ENCODE data around the gene NAGLU.

NAGLU gene

DNA sequence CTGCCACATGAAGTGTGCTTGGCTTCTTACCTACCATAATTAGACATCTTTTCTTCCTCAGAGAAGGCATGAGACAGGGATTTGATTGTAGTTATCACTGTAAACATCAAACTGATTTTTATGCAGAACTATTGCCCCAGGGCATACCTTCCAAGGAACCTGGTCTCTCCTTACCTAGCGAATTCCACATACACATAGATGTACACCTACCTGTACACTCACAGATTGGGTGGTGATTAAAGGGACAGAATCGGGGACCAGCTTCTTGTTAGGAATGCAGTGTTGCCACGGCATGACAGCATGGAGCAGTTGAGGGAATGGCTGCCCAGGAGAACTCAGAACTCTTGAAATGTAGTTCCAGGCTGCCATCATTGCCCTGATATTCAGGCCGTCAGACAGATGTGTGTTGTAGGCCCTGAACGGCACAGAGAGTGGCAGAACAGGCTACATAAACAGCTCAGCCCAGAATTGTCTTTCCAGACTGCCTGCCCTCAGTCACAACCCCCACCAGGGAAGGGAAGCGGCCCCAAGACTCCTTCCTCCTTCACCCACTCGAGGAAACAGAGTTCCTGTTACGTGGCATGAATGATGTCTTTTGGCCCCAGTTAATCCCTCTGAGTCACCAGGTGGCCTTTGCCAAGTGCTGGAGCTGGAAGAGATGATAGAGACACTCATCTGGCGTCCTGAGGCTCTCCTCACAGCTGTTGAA, 17.8 kb upstream of the NAGLU start:
- no peak for DNase-seq
- Histone ChIP-seq H3K4me3 (ENCODE audit: low read depth, low read length) (no peak overlapping the region), H3K36me3 (peaks cover 45% of the 10 kb centered on the region), H3K4me1 (peaks cover 29% of the 10 kb centered on the region), H3K27me3 (no peaks in the 10 kb centered on the region; the same call in 1 of the 2 replicates), H3K9me3 (no peaks in the 10 kb centered on the region)
- TF ChIP-seq, protein P1, sequence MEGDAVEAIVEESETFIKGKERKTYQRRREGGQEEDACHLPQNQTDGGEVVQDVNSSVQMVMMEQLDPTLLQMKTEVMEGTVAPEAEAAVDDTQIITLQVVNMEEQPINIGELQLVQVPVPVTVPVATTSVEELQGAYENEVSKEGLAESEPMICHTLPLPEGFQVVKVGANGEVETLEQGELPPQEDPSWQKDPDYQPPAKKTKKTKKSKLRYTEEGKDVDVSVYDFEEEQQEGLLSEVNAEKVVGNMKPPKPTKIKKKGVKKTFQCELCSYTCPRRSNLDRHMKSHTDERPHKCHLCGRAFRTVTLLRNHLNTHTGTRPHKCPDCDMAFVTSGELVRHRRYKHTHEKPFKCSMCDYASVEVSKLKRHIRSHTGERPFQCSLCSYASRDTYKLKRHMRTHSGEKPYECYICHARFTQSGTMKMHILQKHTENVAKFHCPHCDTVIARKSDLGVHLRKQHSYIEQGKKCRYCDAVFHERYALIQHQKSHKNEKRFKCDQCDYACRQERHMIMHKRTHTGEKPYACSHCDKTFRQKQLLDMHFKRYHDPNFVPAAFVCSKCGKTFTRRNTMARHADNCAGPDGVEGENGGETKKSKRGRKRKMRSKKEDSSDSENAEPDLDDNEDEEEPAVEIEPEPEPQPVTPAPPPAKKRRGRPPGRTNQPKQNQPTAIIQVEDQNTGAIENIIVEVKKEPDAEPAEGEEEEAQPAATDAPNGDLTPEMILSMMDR (IDR thresholded peaks at IDR 0.05; ENCODE audit: low read depth, low read length), result no peak

DNA sequence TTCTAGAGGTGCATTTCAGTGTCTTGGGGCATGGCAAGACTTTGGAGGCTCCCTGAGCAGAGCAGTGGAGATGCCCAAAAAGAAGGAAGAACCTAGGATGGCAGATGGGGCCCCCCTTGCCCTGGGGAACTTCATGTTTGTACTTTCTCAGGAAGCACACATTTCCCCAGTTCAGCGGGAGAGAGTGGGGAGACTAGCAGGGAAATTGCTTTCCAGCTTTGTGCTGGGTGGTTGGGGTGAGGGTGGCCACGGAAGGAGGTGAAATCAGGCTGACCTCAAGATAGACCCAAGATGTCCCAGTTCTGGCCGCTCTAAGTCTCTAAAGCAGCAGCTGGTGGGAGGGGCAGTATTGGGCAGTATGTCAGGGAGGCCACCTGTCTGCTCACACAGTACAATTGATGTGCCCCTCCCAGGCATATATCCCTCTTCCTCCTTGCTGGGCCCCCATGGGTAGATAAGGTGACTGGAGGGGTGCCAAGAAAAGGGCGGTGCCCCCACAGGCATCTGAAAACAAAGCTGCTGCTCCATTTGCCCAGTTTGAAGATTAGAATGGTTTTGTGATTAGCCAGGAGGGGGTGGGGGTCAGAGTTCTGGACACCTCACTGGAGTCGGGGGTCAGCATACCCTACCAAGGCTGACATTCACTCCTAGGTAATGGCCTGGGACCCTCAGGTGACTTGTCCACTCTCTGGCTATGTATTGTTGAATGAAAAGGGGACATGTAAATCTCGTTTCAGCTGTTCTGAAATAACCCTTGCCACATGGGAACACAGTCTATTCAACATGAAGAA, 17.1 kb upstream of the NAGLU start:
- Histone ChIP-seq H3K27me3 (no peaks in the 10 kb centered on the region; the same call in 1 of the 2 replicates), H3K9me3 (no peaks in the 10 kb centered on the region), H3K4me3 (ENCODE audit: low read depth, low read length) (no peak overlapping the region), H3K36me3 (peaks cover 43% of the 10 kb centered on the region), H3K4me1 (peaks cover 29% of the 10 kb centered on the region)
- DNase-seq, result peak; percentile 42
- TF ChIP-seq, protein P1 (IDR thresholded peaks at IDR 0.05; ENCODE audit: low read depth, low read length), result no peak

DNA sequence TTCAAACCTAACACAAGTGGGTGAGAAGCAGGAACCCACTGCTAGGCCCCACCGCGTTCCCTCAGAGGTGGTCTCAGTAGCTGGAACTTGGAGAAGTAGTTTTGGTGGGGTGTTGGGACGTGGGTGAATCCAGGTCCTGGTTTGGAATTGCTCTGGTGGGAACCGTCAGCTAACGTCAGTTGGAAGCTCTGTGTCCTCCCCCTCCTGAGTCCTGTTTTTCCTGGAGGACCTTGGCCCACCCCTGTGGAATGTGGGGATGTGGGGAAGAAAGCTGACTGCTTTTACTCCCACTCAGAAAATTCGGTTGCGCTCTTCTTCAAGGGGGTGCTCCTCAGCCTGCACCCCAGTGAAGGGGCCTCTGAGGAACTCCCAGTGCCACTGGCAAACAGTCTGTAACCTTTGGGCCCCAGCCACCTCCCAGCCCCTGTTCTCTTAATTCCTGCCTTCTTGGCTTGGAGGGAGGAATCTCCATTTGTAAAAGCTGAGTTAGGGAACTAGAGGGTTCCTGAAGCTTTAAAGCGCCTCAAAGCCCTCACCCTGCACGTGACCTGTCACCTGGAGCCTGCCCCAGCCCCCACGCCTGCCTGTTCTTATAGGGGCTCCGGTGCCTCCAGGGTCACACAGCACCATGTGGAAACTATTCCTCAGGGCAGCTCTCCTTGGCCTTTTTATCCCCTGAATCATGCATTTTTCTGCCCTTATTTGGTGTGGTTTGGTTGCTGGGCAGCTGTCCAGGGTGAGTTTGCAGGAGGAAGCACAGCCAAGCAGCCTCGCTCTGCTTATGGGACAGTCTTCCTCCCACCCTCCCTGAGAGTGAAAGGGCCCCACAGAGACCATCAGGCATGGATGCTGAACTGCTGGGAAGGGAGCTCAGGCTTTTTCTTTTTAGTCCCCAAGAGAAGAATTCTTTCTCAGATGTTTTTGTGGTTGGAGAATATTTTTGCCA, 16.2 kb upstream of the NAGLU start:
- H3K4me3 ChIP-seq (ENCODE audit: low read depth, low read length), result no peak overlapping the region
- no peaks in the 10 kb centered on the region for H3K9me3 ChIP-seq
- no peak for DNase-seq
- no peaks in the 10 kb centered on the region; the same call in 1 of the 2 replicates for H3K27me3 ChIP-seq
- peaks cover 37% of the 10 kb centered on the region for H3K36me3 ChIP-seq
- TF ChIP-seq, protein P1 (IDR thresholded peaks at IDR 0.05; ENCODE audit: low read depth, low read length), result no peak
- H3K4me1 ChIP-seq, result peaks cover 29% of the 10 kb centered on the region

DNA sequence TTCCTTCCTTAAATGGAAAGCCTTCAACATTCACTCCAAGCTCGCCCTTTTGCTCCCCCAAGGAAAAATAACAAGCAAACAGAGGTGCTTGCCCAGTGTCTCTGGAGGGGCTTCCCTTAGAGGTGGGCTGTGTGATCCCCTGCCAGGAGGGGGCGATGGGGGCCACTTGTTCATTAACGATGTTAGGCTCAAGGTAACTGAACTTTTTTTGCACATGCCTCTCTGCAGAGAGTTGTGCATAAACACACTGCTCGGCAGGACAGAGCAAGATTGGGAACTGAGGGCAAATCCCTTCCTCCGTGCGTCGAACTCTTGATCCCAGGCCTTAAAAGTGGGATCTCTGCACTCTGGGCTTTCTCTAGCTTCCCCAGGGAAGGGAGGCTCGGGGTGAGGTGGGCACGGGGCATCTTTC, 15.5 kb upstream of the NAGLU start:
- TF ChIP-seq, protein P1 (IDR thresholded peaks at IDR 0.05; ENCODE audit: low read depth, low read length), result peak; percentile 58
- DNase-seq, result peak; percentile 59
- Histone ChIP-seq H3K9me3 (no peaks in the 10 kb centered on the region), H3K4me1 (peaks cover 29% of the 10 kb centered on the region), H3K27me3 (no peaks in the 10 kb centered on the region; the same call in 1 of the 2 replicates), H3K4me3 (ENCODE audit: low read depth, low read length) (no peak overlapping the region), H3K36me3 (peaks cover 34% of the 10 kb centered on the region)

DNA sequence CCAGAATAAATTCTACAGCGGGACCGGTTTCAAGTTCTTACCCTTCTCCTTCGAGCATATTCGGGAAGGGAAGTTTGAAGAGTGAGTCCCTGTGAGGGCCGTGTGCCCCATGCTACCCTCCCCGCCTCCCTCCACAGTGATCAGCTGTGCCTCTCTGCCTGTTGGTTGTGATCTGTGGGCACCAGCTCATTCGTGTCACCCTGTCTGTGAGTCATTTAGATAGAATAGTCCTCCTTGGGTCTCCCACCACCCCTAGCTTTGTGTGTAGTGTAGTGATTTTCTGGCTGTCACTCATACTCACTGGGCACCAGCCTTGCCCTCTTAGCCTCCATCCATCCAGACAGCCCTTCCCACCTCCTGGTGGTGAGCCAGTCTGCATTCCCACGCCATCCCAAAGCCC, 15.0 kb upstream of the NAGLU start:
- Histone ChIP-seq H3K9me3 (no peaks in the 10 kb centered on the region), H3K36me3 (peaks cover 32% of the 10 kb centered on the region), H3K4me1 (peaks cover 29% of the 10 kb centered on the region), H3K4me3 (ENCODE audit: low read depth, low read length) (no peak overlapping the region), H3K27me3 (no peaks in the 10 kb centered on the region; the same call in 1 of the 2 replicates)
- DNase-seq, result no peak
- TF ChIP-seq, protein P1 (IDR thresholded peaks at IDR 0.05; ENCODE audit: low read depth, low read length), result no peak

Data from BE2C (cell line).